Colonic mucosa (tissue), 4 donors: Measurements from ENCODE around the gene SUPT20H. TPM values are rescaled to one million over a fixed set of nuclear protein-coding genes. Genes with fewer than 3 reads are reported as not detected.

Source experiments
- DNase-seq: peaks from one replicate; pipeline ENCODE4 v3.0.0-alpha.2; 2020
- H3K27ac ChIP-seq: fragments of 200-600 bp; one replicate; pipeline ENCODE4 v1.8.0; 2021
- H3K27me3 ChIP-seq: fragments of 200-600 bp; one replicate; pipeline ENCODE4 v1.8.0; 2021
- H3K36me3 ChIP-seq: fragments of 200-600 bp; one replicate; pipeline ENCODE4 v1.8.0; 2021
- H3K4me1 ChIP-seq: fragments of 200-600 bp; one replicate; pipeline ENCODE4 v1.8.0; 2021; ENCODE audit warnings: mild to moderate bottlenecking
- H3K4me3 ChIP-seq: fragments of 200-600 bp; one replicate; pipeline ENCODE4 v1.8.0; 2021
- H3K9ac ChIP-seq, 2 donors: one replicate each; pipeline ENCODE4 v1.7.0; 2013; ENCODE audit warnings: control low read depth in 2 of 2, low read depth in 2 of 2, low read length in 2 of 2
- H3K9me3 ChIP-seq: fragments of 200-600 bp; one replicate; pipeline ENCODE4 v1.8.0; 2021
- intact Hi-C: fragments of 100-400 bp; cut with DNase I; formaldehyde crosslinking; loops from one replicate; pipeline ENCODE4 v1.14.1; 2022
- total RNA-seq, 2 donors: library from RNA; stranded (reverse); fragmentation: NEBNext Ultra II Directional in 1 of 2; extraction: Animal tissue kit (Norgen Biotek cat#: 25700) in 1 of 2; gene quantifications; one replicate each; pipeline ENCODE4 v1.2.1, GENCODE V29; 2021
- TF ChIP-seq, protein P1 (sequence below): fragments of 200-600 bp; IDR thresholded peaks from one replicate; pipeline ENCODE4 v1.8.0; 2022; ENCODE audit warnings: antibody characterized with exemption, mild to moderate bottlenecking
- donor health status: healthy.
- donor health status: DM: no; HTN: no; CAD: no.
- donor health status: DM: no; HTN: no; CAD: no.

SUPT20H gene
- total RNA-seq: 10 to 100 TPM; 40.5 to 42.2 TPM

DNA sequence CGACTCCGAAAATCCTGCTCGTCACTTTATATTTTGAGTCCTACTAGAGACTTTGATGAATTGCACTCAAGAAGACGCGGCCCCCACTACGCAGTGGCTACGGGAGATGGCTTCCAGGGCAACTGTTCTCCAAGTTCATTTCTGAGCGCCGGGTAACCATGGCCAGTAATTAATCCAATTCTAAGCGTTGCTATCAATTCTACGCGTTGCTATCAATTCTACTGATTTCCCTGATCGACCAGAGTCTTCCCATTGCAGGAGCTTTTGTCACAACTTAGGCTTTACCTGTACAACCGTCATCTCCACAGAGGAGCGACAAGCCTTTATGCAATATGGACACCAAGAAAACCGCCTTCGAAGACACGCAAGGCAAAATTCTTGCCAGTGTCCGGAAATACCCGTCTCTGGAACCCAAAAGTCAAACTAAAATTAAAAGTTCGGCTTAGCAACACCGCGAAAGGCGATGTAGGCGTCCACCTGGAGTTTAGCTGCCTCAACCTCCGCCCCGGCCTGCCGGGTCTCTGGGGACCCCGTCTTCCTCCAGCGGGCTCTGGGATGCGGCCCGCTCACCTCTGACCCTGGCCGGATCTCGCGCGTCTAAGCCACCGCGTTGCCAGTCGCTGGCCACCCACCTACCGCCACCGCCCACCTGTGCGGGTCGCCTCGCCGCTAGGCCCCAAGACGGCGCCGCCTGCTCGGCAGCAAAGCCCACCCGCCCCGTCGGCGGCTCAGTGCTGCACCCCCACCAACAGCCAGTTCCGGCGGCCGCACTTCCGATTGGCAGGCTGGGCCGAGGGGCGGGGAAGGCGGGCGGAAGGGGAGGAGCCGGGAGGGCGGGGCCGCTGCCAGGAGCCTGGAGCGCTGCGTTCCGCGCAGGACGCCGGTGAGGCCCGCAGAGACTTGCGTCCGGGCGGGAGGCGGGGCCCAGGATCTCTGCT is at the start of gene SUPT20H:
Gene SUPT20H (minus strand): TSS at position 779 of the 938 bp plus-strand sequence. CDS start 8,198 bp downstream, outside the sequence.
- Histone ChIP-seq H3K9me3 (no peaks in the 10 kb centered on the region), H3K36me3 (no peaks in the 10 kb centered on the region), H3K9ac (peak within 1 kb of the TSS; percentile 92 to 97), H3K27me3 (no peaks in the 10 kb centered on the region), H3K27ac (peak within 1 kb of the TSS; percentile 69), H3K4me1 (peaks cover 5% of the 10 kb centered on the region), H3K4me3 (peak within 1 kb of the TSS; percentile 78)
- DNase-seq: peak; percentile 95
- intact Hi-C loops: loop anchor here (5.0 kb wide), 1 partner anchor 57 kb away; the partner anchor contains the start of gene EXOSC8
- TF ChIP-seq, protein P1, sequence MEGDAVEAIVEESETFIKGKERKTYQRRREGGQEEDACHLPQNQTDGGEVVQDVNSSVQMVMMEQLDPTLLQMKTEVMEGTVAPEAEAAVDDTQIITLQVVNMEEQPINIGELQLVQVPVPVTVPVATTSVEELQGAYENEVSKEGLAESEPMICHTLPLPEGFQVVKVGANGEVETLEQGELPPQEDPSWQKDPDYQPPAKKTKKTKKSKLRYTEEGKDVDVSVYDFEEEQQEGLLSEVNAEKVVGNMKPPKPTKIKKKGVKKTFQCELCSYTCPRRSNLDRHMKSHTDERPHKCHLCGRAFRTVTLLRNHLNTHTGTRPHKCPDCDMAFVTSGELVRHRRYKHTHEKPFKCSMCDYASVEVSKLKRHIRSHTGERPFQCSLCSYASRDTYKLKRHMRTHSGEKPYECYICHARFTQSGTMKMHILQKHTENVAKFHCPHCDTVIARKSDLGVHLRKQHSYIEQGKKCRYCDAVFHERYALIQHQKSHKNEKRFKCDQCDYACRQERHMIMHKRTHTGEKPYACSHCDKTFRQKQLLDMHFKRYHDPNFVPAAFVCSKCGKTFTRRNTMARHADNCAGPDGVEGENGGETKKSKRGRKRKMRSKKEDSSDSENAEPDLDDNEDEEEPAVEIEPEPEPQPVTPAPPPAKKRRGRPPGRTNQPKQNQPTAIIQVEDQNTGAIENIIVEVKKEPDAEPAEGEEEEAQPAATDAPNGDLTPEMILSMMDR: no peak

DNA sequence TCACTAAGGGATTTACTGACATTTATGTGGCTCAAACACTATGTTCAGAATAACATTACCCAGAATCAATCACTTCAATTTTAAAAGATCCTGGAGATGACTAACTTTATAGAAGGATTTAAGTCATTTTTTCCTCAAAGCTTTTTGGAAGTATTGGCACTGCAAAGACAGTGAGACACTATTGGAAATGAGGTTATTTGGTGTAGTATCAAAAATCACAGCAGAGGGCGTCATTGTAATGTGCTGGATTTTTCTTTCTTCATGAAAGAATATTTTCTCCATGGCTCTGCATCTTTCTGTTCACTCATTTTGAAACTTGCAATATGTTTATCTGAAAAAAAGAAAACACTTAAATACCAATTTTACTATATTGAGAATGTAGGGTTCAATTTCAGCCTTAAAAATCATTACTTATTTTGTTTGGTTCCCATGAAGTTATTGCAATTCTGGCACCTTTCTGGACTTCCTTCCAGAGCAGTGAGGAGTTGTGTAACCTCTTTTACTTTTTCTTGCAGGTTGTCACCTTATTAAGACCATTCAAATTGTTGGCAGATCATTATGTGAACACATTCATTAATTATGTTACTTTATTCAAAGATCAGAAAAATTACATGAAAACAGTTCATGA is 49.7 kb upstream of the SUPT20H start:
- Histone ChIP-seq H3K4me3 (no peak overlapping the region), H3K9me3 (no peaks in the 10 kb centered on the region), H3K27me3 (no peaks in the 10 kb centered on the region), H3K9ac (no peak overlapping the region), H3K27ac (no peak overlapping the region), H3K4me1 (no peaks in the 10 kb centered on the region), H3K36me3 (no peaks in the 10 kb centered on the region)
- intact Hi-C loops: loop anchor here (5.0 kb wide), 1 partner anchor 493 kb away; no protein-coding TSS in a partner anchor
- no peak for DNase-seq
- TF ChIP-seq, protein P1: peak; percentile 50

DNA sequence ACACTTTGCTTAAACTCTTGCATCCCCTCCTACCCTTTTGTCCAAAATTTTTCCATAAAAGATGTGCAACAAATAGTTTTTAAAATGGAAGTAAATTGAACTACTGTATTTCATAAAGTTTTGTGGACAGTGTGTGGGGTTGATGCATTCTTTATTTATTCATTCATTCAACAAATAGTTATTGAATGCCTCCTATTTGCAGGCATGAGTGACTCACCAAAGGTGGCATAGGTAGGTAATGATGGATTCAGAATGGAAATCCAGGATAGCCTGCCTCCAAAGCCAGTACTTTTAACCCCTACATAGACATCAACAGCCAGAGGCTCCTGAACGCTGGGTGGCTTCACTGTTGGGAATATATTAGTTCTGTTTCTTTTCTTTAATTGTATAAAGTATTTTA is 48.4 kb upstream of the SUPT20H start:
- H3K9me3 ChIP-seq: no peaks in the 10 kb centered on the region
- no peaks in the 10 kb centered on the region for H3K4me1 ChIP-seq
- no peaks in the 10 kb centered on the region for H3K27me3 ChIP-seq
- no peaks in the 10 kb centered on the region for H3K36me3 ChIP-seq
- H3K27ac ChIP-seq: no peak overlapping the region
- TF ChIP-seq, protein P1: no peak
- no peak overlapping the region for H3K4me3 ChIP-seq
- DNase-seq: no peak
- no peak overlapping the region for H3K9ac ChIP-seq
- intact Hi-C loops: loop anchor here (5.0 kb wide), 1 partner anchor 494 kb away; no protein-coding TSS in a partner anchor

DNA sequence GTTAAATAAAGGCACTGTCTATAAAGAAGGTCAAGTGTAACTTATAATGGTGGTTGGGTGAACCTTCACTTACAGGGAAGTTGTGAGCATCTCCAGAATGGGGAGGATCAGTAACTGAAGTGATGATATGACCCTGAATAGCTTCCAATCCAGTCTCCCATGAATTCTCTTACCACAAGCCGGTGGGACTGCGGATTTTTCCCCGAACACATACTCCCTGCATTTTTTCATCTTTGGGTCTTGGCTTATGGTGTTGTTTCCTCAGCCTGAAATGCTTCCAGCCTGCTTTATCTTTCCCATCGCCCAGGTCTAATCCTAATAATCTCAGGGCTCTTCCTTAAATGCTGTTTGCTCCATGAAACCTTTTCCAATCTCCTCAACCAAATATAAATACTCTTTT is 48.0 kb upstream of the SUPT20H start:
- TF ChIP-seq, protein P1: no peak

DNA sequence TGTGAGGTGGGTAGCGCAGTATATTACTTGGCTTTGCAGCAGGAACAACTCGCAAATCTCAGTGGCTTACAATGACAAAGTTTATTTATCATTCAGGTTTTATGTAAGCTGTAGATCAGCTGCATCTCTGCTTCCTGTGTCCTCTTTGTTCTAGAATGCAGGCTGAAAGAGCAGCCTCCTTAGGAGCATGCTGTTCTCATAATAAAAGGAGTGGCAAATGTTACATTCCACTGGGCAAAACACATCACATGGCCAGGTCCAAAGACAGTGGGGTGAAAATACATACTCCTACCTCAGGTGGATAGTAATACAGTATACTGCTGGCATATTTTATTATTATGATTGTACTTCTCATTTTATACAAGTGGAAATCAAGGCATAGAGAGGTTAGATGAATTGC is 47.2 kb upstream of the SUPT20H start:
- Histone ChIP-seq H3K4me1 (no peaks in the 10 kb centered on the region), H3K9me3 (no peaks in the 10 kb centered on the region), H3K36me3 (no peaks in the 10 kb centered on the region), H3K27ac (no peak overlapping the region), H3K9ac (no peak overlapping the region), H3K27me3 (no peaks in the 10 kb centered on the region), H3K4me3 (no peak overlapping the region)
- intact Hi-C loops: loop anchor here (5.0 kb wide), 1 partner anchor 496 kb away; no protein-coding TSS in a partner anchor
- TF ChIP-seq, protein P1: no peak
- DNase-seq: no peak

More for the DNA sequence above, 48.0 kb upstream of the SUPT20H start:
- DNase-seq: no peak
- H3K36me3 ChIP-seq: no peaks in the 10 kb centered on the region
- no peaks in the 10 kb centered on the region for H3K27me3 ChIP-seq
- no peak overlapping the region for H3K27ac ChIP-seq
- no peaks in the 10 kb centered on the region for H3K4me1 ChIP-seq
- no peak overlapping the region for H3K4me3 ChIP-seq
- H3K9ac ChIP-seq: no peak overlapping the region
- H3K9me3 ChIP-seq: no peaks in the 10 kb centered on the region
- intact Hi-C loops: loop anchor here (5.0 kb wide), 1 partner anchor 495 kb away; no protein-coding TSS in a partner anchor
